Stimulated activated CD4-positive, alpha-beta T cell treated with anti-CD3 and anti-CD28 coated beads, Interleukin-15, amount 100 ng/mL, for 24 hours (primary cell): ENCODE measurements around the gene CCDC190.
"Not testable (repeated sequence)": the region's sequence is repeated elsewhere in the genome, so short reads cannot be mapped to it uniquely, and the experiment has no call there.

Source experiments
- DNase-seq: peaks from one replicate; pipeline ENCODE4 v3.0.0-alpha.2; 2020

Gene CCDC190

GRCh38 chr1:162876751-162877150, 15.8 kb upstream of the CCDC190 start:
- DNase-seq = no peak

- no peak for DNase-seq
These were observed 13.0 kb upstream of the CCDC190 start for GRCh38 chr1:162873671-162874666.

GRCh38 chr1:162872981-162873380, 12.0 kb upstream of the CCDC190 start:
- no peak for DNase-seq

- not testable (repeated sequence) for DNase-seq
These were observed 10.4 kb upstream of the CCDC190 start for GRCh38 chr1:162871417-162871816.

- DNase-seq = no peak
These were observed 8.0 kb upstream of the CCDC190 start for GRCh38 chr1:162868972-162869371.

- no peak for DNase-seq
These were observed 650 bp upstream of the CCDC190 start for GRCh38 chr1:162861625-162862024.

GRCh38 chr1:162859191-162859590, 1.8 kb downstream of the CCDC190 start:
- no peak for DNase-seq

GRCh38 chr1:162857850-162858249, 3.1 kb downstream of the CCDC190 start:
- no peak for DNase-seq

- DNase-seq = no peak
These were observed 4.7 kb downstream of the CCDC190 start for GRCh38 chr1:162856260-162856659.

- no peak for DNase-seq
These were observed 5.4 kb downstream of the CCDC190 start for GRCh38 chr1:162855461-162856150.

- DNase-seq = peak; percentile 65
These were observed 6.6 kb downstream of the CCDC190 start for GRCh38 chr1:162854245-162854882.

- DNase-seq = no peak
These were observed 9.6 kb downstream of the CCDC190 start for GRCh38 chr1:162851341-162851740.

GRCh38 chr1:162849711-162850110, 11.3 kb downstream of the CCDC190 start:
- DNase-seq = no peak

GRCh38 chr1:162847839-162848453, 13.0 kb downstream of the CCDC190 start:
- DNase-seq = peak; percentile 87

- no peak for DNase-seq
These were observed 14.4 kb downstream of the CCDC190 start for GRCh38 chr1:162846256-162847212.

- DNase-seq = no peak
These were observed 16.8 kb downstream of the CCDC190 start for GRCh38 chr1:162844153-162844552.

GRCh38 chr1:162840250-162840839, 20.6 kb downstream of the CCDC190 start:
- no peak for DNase-seq

- no peak for DNase-seq
These were observed 22.1 kb downstream of the CCDC190 start for GRCh38 chr1:162838863-162839262.

GRCh38 chr1:162835157-162835899, 25.6 kb downstream of the CCDC190 start:
- DNase-seq = no peak

- DNase-seq = no peak
These were observed 28.5 kb downstream of the CCDC190 start for GRCh38 chr1:162832470-162832869.

GRCh38 chr1:162829268-162829667, 31.7 kb downstream of the CCDC190 start:
- DNase-seq = no peak
